Activated T-helper 17 cell treated with anti-CD3 and anti-CD28 coated beads, Interleukin-2, amount 50 U/mL, for 72 hours (primary cell): Measurements from ENCODE around the gene GLDN. TPM values are rescaled to one million over a fixed set of nuclear protein-coding genes. Genes with fewer than 3 reads are reported as not detected.

Experiments used
- ATAC-seq: fragments of 150-1000 bp; cut with Tn5 transposase; replicated peaks from 2 replicates; pipeline ENCODE4 v1.10.0; 2021; ENCODE audit warnings: mild to moderate bottlenecking, moderate library complexity
- H3K27ac Mint-ChIP-seq: one replicate; pipeline ENCODE4 v1.8.0; 2022; ENCODE audit warnings: mixed read lengths
- H3K27me3 Mint-ChIP-seq: one replicate; pipeline ENCODE4 v1.8.0; 2022; ENCODE audit warnings: mixed read lengths
- H3K36me3 Mint-ChIP-seq: one replicate; pipeline ENCODE4 v1.8.0; 2022; ENCODE audit warnings: low read depth, mild to moderate bottlenecking, mixed read lengths
- H3K4me1 Mint-ChIP-seq: one replicate; pipeline ENCODE4 v1.8.0; 2022; ENCODE audit warnings: mixed read lengths
- H3K4me3 Mint-ChIP-seq: one replicate; pipeline ENCODE4 v1.8.0; 2022; ENCODE audit warnings: mild to moderate bottlenecking, mixed read lengths
- H3K9me3 Mint-ChIP-seq: one replicate; pipeline ENCODE4 v1.8.0; 2022; ENCODE audit warnings: mixed read lengths
- total RNA-seq, 2 donors: library from RNA; stranded (reverse); gene quantifications; one replicate each; pipeline ENCODE4 v1.2.3, GENCODE V29; 2022

GLDN gene
- total RNA-seq, 2 donors from 2014 or later = not detected

DNA sequence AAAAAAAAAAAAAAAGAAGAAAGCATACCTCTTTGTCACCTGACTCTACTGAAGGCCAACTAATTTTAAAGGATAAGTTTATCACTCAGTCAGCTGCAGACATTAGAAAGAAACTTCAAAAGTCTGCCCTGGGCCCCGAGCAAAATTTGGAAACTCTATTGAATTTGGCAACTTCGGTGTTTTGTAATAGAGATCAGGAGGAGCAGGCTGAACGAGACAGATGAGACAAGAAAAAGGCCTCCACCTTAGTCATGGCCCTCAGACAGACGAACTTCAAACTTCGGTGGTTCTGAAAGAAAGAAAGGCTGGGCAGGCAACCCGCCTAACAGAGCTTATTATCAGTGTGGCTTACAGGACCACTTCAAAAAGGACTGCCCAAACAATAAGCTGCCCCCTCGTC, 18.5 kb downstream of the GLDN start:
- no peak for ATAC-seq
- Mint-ChIP-seq H3K27me3 (no peaks in the 10 kb centered on the region), H3K9me3 (no peaks in the 10 kb centered on the region), H3K36me3 (no peaks in the 10 kb centered on the region), H3K4me3 (no peak overlapping the region), H3K4me1 (no peaks in the 10 kb centered on the region), H3K27ac (no peak overlapping the region)

DNA sequence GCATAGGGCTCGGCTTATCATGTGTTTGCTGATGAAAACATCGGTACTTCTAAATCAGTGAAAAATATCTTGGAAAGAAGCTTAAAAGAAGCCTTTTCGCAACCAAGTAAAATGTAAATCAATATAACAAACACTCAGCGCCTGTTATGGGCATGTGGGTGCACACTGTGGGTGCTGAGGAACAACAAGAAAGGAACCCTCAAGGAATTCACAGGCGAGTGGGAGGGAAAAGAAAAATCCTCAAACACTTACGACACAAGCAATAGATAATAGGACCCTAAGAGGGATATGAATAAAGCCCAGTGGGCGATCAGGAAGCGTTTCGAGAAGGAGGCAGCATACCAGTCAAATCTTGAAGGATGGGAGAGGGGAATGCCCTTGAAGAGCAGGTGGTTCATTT, 21.9 kb downstream of the GLDN start:
- Mint-ChIP-seq H3K27me3 (peaks cover 5% of the 10 kb centered on the region), H3K27ac (no peak overlapping the region), H3K4me3 (no peak overlapping the region), H3K4me1 (no peaks in the 10 kb centered on the region), H3K9me3 (no peaks in the 10 kb centered on the region), H3K36me3 (no peaks in the 10 kb centered on the region)
- no peak for ATAC-seq

GRCh38 chr15:51365417-51365816, 24.0 kb downstream of the GLDN start:
- H3K4me1 Mint-ChIP-seq = no peaks in the 10 kb centered on the region
- H3K27ac Mint-ChIP-seq = no peak overlapping the region
- H3K9me3 Mint-ChIP-seq = no peaks in the 10 kb centered on the region
- no peaks in the 10 kb centered on the region for H3K36me3 Mint-ChIP-seq
- H3K4me3 Mint-ChIP-seq = no peak overlapping the region
- no peak for ATAC-seq
- H3K27me3 Mint-ChIP-seq = peaks cover 5% of the 10 kb centered on the region

GRCh38 chr15:51366071-51366470, 24.6 kb downstream of the GLDN start:
- Mint-ChIP-seq H3K27ac (no peak overlapping the region), H3K4me3 (no peak overlapping the region), H3K36me3 (no peaks in the 10 kb centered on the region), H3K9me3 (no peaks in the 10 kb centered on the region), H3K27me3 (peaks cover 5% of the 10 kb centered on the region), H3K4me1 (no peaks in the 10 kb centered on the region)
- ATAC-seq = no peak

DNA sequence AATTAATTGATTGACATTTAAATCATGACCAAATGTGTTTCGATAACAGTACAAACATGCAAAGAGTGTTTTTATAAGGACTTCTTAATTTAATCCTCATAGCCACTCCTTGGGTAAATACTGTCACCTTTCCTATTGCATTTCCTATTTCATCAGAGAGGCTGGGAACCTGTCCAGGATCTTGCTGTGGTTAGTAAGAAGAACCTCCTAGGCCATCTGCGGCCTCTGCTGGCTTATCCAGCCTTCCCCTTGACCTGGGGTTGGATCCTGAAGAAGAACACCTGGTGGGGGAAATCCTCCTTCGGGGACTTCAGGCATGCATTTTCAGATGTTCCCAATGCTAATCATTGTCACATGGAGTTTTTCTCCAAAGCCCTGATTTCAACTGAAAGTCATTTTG, 25.5 kb downstream of the GLDN start:
- Mint-ChIP-seq H3K27ac (no peak overlapping the region), H3K9me3 (no peaks in the 10 kb centered on the region), H3K4me3 (no peak overlapping the region), H3K27me3 (peaks cover 5% of the 10 kb centered on the region), H3K36me3 (no peaks in the 10 kb centered on the region), H3K4me1 (no peaks in the 10 kb centered on the region)
- no peak for ATAC-seq

- no peaks in the 10 kb centered on the region for H3K36me3 Mint-ChIP-seq
- no peak overlapping the region for H3K27ac Mint-ChIP-seq
- H3K27me3 Mint-ChIP-seq = peaks cover 5% of the 10 kb centered on the region
- H3K9me3 Mint-ChIP-seq = no peaks in the 10 kb centered on the region
- ATAC-seq = no peak
- H3K4me1 Mint-ChIP-seq = no peaks in the 10 kb centered on the region
- no peak overlapping the region for H3K4me3 Mint-ChIP-seq
These were observed 26.0 kb downstream of the GLDN start for GRCh38 chr15:51367322-51367976.

GRCh38 chr15:51368307-51368706, 26.9 kb downstream of the GLDN start:
- Mint-ChIP-seq H3K4me1 (no peaks in the 10 kb centered on the region), H3K4me3 (no peak overlapping the region), H3K27me3 (peaks cover 5% of the 10 kb centered on the region), H3K9me3 (no peaks in the 10 kb centered on the region), H3K27ac (no peak overlapping the region), H3K36me3 (no peaks in the 10 kb centered on the region)
- no peak for ATAC-seq

DNA sequence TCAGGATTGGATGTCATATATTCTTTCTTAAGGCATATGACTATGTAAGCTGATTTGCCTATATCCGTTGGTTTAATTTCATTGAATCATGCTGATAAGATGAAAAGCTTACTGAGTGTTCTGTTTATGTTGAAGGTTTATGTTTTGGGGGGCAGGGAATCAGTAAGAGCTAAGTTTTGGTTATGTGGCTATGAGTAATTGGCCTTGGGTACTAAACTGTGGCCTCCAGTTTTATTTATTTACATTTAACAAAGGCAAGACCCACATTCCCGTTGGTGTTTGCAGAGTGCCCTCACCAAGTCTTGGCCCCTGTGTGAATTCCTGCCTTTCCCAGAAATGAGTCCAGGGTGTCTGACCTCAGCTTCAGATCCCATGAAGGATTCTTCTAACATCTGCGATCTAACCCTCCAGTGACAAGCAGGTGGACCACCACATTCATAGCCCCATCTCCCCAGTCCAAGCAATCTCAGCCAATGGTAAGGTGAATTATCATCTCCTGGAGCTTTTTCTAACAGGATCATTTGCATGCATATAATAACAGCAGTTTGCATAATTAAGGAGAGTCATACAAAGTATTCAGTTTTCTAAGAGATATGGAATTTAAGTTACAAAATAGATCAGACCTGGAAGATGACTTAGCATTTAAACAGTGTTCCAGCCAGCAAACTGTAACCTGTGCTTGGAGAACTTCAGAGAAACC, 27.4 kb downstream of the GLDN start:
- Mint-ChIP-seq H3K27ac (no peak overlapping the region), H3K27me3 (peaks cover 5% of the 10 kb centered on the region), H3K4me3 (no peak overlapping the region), H3K4me1 (no peaks in the 10 kb centered on the region), H3K9me3 (no peaks in the 10 kb centered on the region), H3K36me3 (no peaks in the 10 kb centered on the region)
- ATAC-seq = no peak

DNA sequence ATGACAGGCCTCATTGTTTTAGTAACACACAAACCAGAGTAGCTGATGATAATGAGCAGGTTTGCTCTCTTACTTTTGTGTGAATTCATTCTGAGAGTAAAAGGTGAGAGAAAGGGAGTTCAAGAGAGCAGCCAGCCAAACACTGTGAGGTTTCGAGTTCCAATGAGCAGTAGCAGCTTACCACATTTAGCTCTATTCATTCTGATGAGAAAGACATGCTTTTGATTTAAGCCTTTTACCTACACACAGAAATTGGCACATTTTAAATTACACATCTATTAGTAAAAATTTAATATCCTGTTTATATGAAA, 28.0 kb downstream of the GLDN start:
- no peak overlapping the region for H3K4me3 Mint-ChIP-seq
- H3K4me1 Mint-ChIP-seq = no peaks in the 10 kb centered on the region
- H3K27ac Mint-ChIP-seq = no peak overlapping the region

GRCh38 chr15:51371266-51371665, 29.8 kb downstream of the GLDN start:
- H3K36me3 Mint-ChIP-seq = no peaks in the 10 kb centered on the region
- H3K27me3 Mint-ChIP-seq = no peaks in the 10 kb centered on the region
- H3K4me1 Mint-ChIP-seq = no peaks in the 10 kb centered on the region
- H3K4me3 Mint-ChIP-seq = no peak overlapping the region
- no peak overlapping the region for H3K27ac Mint-ChIP-seq
- H3K9me3 Mint-ChIP-seq = no peaks in the 10 kb centered on the region
- ATAC-seq = no peak

More for the DNA sequence above, 28.0 kb downstream of the GLDN start:
- Mint-ChIP-seq H3K36me3 (no peaks in the 10 kb centered on the region), H3K9me3 (no peaks in the 10 kb centered on the region), H3K27me3 (peaks cover 5% of the 10 kb centered on the region)
- no peak for ATAC-seq

- H3K9me3 Mint-ChIP-seq = no peaks in the 10 kb centered on the region
- no peak overlapping the region for H3K27ac Mint-ChIP-seq
- H3K4me1 Mint-ChIP-seq = no peaks in the 10 kb centered on the region
- no peak for ATAC-seq
- H3K27me3 Mint-ChIP-seq = no peaks in the 10 kb centered on the region
- no peak overlapping the region for H3K4me3 Mint-ChIP-seq
- no peaks in the 10 kb centered on the region for H3K36me3 Mint-ChIP-seq
These were observed 32.7 kb downstream of the GLDN start for GRCh38 chr15:51374131-51374530.

- no peaks in the 10 kb centered on the region for H3K9me3 Mint-ChIP-seq
- no peaks in the 10 kb centered on the region for H3K4me1 Mint-ChIP-seq
- no peaks in the 10 kb centered on the region for H3K27me3 Mint-ChIP-seq
- no peak for ATAC-seq
- no peaks in the 10 kb centered on the region for H3K36me3 Mint-ChIP-seq
- no peak overlapping the region for H3K27ac Mint-ChIP-seq
- H3K4me3 Mint-ChIP-seq = no peak overlapping the region
These were observed 34.6 kb downstream of the GLDN start for GRCh38 chr15:51375966-51376640.

GRCh38 chr15:51377038-51377786, 35.8 kb downstream of the GLDN start:
- no peak for ATAC-seq
- Mint-ChIP-seq H3K27ac (no peak overlapping the region), H3K4me3 (no peak overlapping the region), H3K9me3 (no peaks in the 10 kb centered on the region), H3K27me3 (peaks cover 6% of the 10 kb centered on the region), H3K36me3 (no peaks in the 10 kb centered on the region), H3K4me1 (no peaks in the 10 kb centered on the region)

DNA sequence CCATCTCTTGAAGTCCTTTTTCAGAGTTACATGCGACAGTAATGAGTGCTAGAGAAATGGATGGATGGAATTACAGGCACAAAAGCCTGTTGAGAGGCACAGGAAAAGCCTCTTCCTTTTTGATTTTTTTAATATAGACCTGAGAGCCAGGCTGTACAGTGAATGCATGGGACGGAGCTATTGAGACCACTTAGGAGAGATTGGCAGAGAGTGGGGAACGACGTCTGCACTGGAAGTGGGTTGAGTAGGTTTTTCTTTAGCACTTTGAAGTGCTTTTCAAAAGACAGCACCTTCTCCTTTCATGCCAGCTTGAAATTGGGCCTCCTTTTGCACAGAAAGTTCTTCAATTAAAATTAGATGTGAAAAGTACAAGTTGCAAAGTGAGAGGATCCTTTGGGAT, 37.0 kb downstream of the GLDN start:
- Mint-ChIP-seq H3K27me3 (peaks cover 12% of the 10 kb centered on the region), H3K27ac (no peak overlapping the region), H3K36me3 (no peaks in the 10 kb centered on the region), H3K9me3 (no peaks in the 10 kb centered on the region), H3K4me3 (no peak overlapping the region), H3K4me1 (no peaks in the 10 kb centered on the region)
- no peak for ATAC-seq

DNA sequence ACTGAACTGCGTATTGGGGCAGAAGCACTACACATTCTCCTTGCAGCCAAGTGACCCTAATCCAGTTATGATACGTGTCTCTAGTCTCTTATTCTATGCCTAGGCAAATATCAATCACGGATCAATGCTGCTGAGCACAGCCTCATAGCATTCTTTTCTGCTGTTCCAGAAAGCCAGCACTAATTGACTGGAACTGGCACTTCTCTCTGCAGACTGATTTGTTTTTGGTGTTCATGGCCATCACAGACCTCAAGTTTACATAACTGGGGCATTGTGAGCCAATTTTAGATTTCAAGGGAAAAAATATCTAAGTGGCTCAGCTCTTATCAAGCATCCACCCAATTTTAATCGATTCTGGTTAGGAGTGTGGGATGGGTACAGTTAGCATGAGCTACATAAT, 37.9 kb downstream of the GLDN start:
- no peaks in the 10 kb centered on the region for H3K9me3 Mint-ChIP-seq
- no peak for ATAC-seq
- H3K4me3 Mint-ChIP-seq = no peak overlapping the region
- no peak overlapping the region for H3K27ac Mint-ChIP-seq
- no peaks in the 10 kb centered on the region for H3K36me3 Mint-ChIP-seq
- H3K4me1 Mint-ChIP-seq = no peaks in the 10 kb centered on the region
- H3K27me3 Mint-ChIP-seq = peaks cover 14% of the 10 kb centered on the region
